HG03064 (cell line): ENCODE data around the gene IL9.

Experiments used
- ATAC-seq: cut with Tn5 transposase; IDR thresholded peaks from one replicate; pipeline ENCODE4 v1.9.1; 2021; ENCODE audit warnings: low read depth; ENCODE audit not compliant: unreplicated experiment

IL9 gene

DNA sequence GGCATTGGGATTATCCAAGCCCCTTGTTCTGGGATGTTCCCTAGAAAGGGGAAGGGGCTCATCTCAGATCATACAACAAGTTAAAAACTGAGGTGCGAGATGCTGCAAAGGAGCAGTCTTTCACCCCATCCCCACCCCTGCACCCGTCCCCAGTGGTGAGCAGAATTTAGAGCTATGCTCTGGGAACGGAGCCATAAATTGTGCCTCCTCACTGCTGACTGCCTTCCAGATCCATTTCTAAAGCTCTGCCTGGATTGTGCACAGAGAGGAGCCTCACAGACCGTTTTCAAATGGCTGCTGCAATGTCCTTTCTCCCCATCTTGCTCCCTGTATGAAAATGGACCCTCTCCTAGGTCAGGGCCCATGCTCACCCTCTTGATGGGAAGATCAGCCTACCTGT, 52.9 kb downstream of the IL9 start:
- no peak for ATAC-seq
